Stomach (tissue), 9 donors: ENCODE measurements around the gene SLC35E3. TPM values are rescaled to one million over a fixed set of nuclear protein-coding genes. Genes with fewer than 3 reads are reported as not detected.

Experiments
- DNase-seq, 2 donors: peaks; one replicate each; pipeline versions ENCODE4 v3.0.0 to v3.0.0-alpha.2; 2013 to 2019
- H3K27ac ChIP-seq, 5 donors: fragments of 200-600 bp in 4 of 5; sonication (generic) in 4 of 5; one replicate each; pipeline ENCODE4 v1.5.1; 2013 to 2019; ENCODE audit warnings: mild to moderate bottlenecking in 1 of 5, moderate library complexity in 1 of 5
- H3K27me3 ChIP-seq, 3 donors: fragments of 200-600 bp; sonication (generic); one replicate each; pipeline ENCODE4 v1.5.1; 2017 to 2019; ENCODE audit warnings: mixed run types in 1 of 3
- H3K36me3 ChIP-seq, 4 donors: fragments of 200-600 bp; sonication (generic); 1 replicate in 3 of 4; 2 replicates in 1 of 4; pipeline ENCODE4 v1.5.1; 2016 to 2019
- H3K4me1 ChIP-seq, 4 donors: fragments of 200-600 bp; sonication (generic); one replicate each; pipeline ENCODE4 v1.5.1; 2016 to 2019
- H3K4me3 ChIP-seq, 4 donors: fragments of 200-600 bp; sonication (generic) in 3 of 4; one replicate each; pipeline ENCODE4 v1.5.1; 2016 to 2019; ENCODE audit warnings: mild to moderate bottlenecking in 1 of 4
- H3K9me3 ChIP-seq, 4 donors: fragments of 200-600 bp; sonication (generic); one replicate each; pipeline ENCODE4 v1.5.1; 2016 to 2019
- CTCF ChIP-seq, 7 experiments: fragments of 450-650 bp in 4 of 7; fragments of 200-600 bp in 3 of 7; sonication (generic) in 3 of 7; IDR thresholded peaks; one replicate each; pipeline ENCODE4 v1.5.1; 2016 to 2019; ENCODE audit warnings: antibody characterized with exemption in 7 of 7, control low read depth in 2 of 7, mild to moderate bottlenecking in 1 of 7
- EP300 ChIP-seq: sonication (generic); formaldehyde crosslinking; IDR thresholded peaks from one replicate; pipeline ENCODE4 v1.6.1; 2017; ENCODE audit warnings: antibody characterized with exemption
- POLR2A ChIP-seq, 4 donors: fragments of 450-650 bp; IDR thresholded peaks; one replicate each; pipeline ENCODE4 v1.6.1; 2016; ENCODE audit warnings: antibody characterized with exemption in 4 of 4, control low read depth in 2 of 4, mild to moderate bottlenecking in 1 of 4, moderate library complexity in 1 of 4
- POLR2AphosphoS5 ChIP-seq, 3 donors: sonication (generic); formaldehyde crosslinking; IDR thresholded peaks; one replicate each; pipeline ENCODE4 v1.6.1; 2016; ENCODE audit warnings: antibody characterized with exemption in 3 of 3
- WGBS, 5 donors: extraction: QIAGEN DNeasy Blood & Tissue Kit in 3 of 5; methylation state at CpG; one replicate each; pipeline versions ENCODE4 v1.1.5 to v1.1.7; 2013 to 2018; 5-methylcytosine and 5-hydroxymethylcytosine counted together
- intact Hi-C: fragments of 100-400 bp; cut with DNase I; formaldehyde crosslinking; loops from one replicate; pipeline ENCODE4 v1.15.1; 2023; ENCODE audit warnings: low total_unique reads
- polyA plus RNA-seq, 3 donors: library from polyadenylated mRNA; stranded (reverse); fragments of 200-250 nt; gene quantifications; one replicate each; pipeline ENCODE4 v1.2.3, GENCODE V29; 2013
- total RNA-seq, 5 donors: library from RNA; depleted of rRNA; stranded (reverse); fragments of >200 nt; gene quantifications; one replicate each; pipeline versions ENCODE4 v1.1.0 to v1.2.3, GENCODE V29; 2014 to 2016
- donor health status: healthy with polysubstance abuse.
- donor health status: Bipolar disorder and iron deficiency.
- donor health status: healthy.

The SLC35E3 gene
- total and polyA plus RNA-seq, 8 donors: under 0.01 to 5.9 (median 1.9) TPM

DNA sequence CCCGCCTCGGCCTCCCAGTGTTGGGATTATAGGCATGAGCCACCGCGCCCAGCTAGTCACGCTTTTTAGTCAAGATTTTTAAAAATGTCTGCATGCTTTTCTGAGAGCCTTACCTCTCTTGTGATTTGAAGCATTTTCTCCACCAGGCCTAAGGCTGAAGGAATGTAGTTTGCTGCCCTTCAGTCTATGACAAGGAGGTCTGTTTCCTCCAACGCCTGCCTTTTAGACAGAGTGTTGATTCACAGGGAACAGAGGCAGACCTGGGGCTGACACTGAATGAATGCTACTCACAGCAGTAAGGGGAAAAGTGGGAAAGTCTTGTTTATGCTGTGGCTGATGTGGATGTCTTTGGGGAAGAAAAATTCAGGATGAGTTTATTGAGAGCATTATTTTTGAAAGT is 34.8 kb downstream of the SLC35E3 start:
- H3K27ac ChIP-seq: no peak overlapping the region
- no peaks in the 10 kb centered on the region for H3K27me3 ChIP-seq
- no peak for DNase-seq
- H3K36me3 ChIP-seq: no peaks in the 10 kb centered on the region
- TF ChIP-seq POLR2A (IDR thresholded peaks at IDR 0.05) (no peak), POLR2AphosphoS5 (IDR thresholded peaks at IDR 0.05) (no peak), EP300 (no peak), CTCF (IDR thresholded peaks at IDR 0.05) (no peak)
- H3K4me1 ChIP-seq: peaks cover 0 to 15% (median under 1%) of the 10 kb centered on the region in 4 donors
- 92 to 97% (median 92%) methylated on average over 6 of the region's 6 CpGs for WGBS, 5 donors
- intact Hi-C loops: no loop called here
- H3K9me3 ChIP-seq: no peaks in the 10 kb centered on the region
- H3K4me3 ChIP-seq: no peak overlapping the region

DNA sequence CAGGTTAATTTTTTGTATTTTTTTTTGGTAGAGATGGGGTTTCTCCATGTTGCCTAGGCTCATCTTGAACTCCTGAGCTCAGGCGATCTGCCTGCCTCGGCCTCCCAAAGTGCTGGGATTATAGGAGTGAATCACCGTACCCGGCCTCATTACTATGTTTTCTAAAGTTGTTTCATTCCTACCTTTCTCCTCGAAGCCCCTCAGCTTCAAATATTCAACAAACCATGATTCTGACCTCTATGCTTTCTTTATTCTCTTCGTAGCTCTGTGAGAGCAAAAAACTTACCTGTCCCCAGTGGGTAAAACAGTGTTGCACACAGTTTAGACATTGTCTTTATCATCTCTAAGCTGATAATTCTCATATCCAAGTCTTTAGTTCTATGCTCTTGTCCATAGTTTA is 35.8 kb downstream of the SLC35E3 start:
- H3K27ac ChIP-seq: no peak overlapping the region
- H3K36me3 ChIP-seq: no peaks in the 10 kb centered on the region
- 91 to 96% (median 95%) methylated on average over 6 of the region's 6 CpGs for WGBS, 5 donors
- intact Hi-C loops: no loop called here
- H3K4me1 ChIP-seq: peaks cover 0 to 25% (median 3%) of the 10 kb centered on the region in 4 donors
- no peaks in the 10 kb centered on the region for H3K9me3 ChIP-seq
- TF ChIP-seq POLR2A (IDR thresholded peaks at IDR 0.05) (no peak), CTCF (IDR thresholded peaks at IDR 0.05) (no peak), EP300 (no peak)
- no peak for DNase-seq
- H3K4me3 ChIP-seq: no peak overlapping the region
- no peaks in the 10 kb centered on the region for H3K27me3 ChIP-seq

GRCh38 chr12:68784015-68784414 is 38.0 kb downstream of the SLC35E3 start:
- no peak overlapping the region for H3K27ac ChIP-seq
- 73 to 88% (median 84%) methylated on average over 8 of the region's 8 CpGs for WGBS, 5 donors
- H3K9me3 ChIP-seq: no peaks in the 10 kb centered on the region
- no peak for DNase-seq
- H3K36me3 ChIP-seq: no peaks in the 10 kb centered on the region
- H3K4me3 ChIP-seq: no peak overlapping the region
- intact Hi-C loops: no loop called here
- TF ChIP-seq POLR2AphosphoS5 (IDR thresholded peaks at IDR 0.05) (no peak), CTCF (IDR thresholded peaks at IDR 0.05) (no peak), EP300 (no peak), POLR2A (IDR thresholded peaks at IDR 0.05) (no peak)
- H3K4me1 ChIP-seq: peaks cover 0 to 46% (median 9%) of the 10 kb centered on the region in 4 donors
- H3K27me3 ChIP-seq: no peaks in the 10 kb centered on the region

DNA sequence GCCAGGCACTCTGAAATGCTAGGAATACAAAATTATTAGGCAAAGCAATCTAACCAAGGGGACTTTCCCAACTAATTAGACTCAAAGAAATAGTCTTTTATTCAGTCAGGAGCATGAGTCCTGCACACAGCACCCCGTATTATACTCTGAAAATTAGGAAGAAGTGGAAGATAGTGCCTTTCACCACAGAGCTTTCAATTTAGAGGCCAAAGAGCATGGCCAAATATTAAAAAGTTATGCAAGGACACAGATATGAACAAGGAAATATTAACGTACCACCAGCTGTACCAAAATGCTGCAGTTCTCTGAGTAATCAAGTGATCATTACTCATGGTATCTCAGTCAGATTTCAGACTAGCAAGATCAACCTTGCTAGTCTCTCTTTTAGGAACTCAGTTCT is 39.4 kb downstream of the SLC35E3 start:
- Histone ChIP-seq H3K4me3 (no peak overlapping the region), H3K27me3 (no peaks in the 10 kb centered on the region), H3K36me3 (no peaks in the 10 kb centered on the region), H3K27ac (peak overlapping the region in 2 of 5 donors; percentile 37 to 48), H3K9me3 (no peaks in the 10 kb centered on the region), H3K4me1 (peaks cover 0 to 53% (median 9%) of the 10 kb centered on the region in 4 donors)
- TF ChIP-seq POLR2A (IDR thresholded peaks at IDR 0.05): no peak
- TF ChIP-seq CTCF (IDR thresholded peaks at IDR 0.05): no peak
- TF ChIP-seq POLR2AphosphoS5 (IDR thresholded peaks at IDR 0.05): peak in 1 of 3 donors; percentile 13
- TF ChIP-seq EP300: no peak
- intact Hi-C loops: no loop called here
- WGBS, 5 donors: 45 to 53% (median 48%) methylated on average over 2 of the region's 2 CpGs
- no peak for DNase-seq
